Endometrial microvascular endothelial cells (primary cell): ENCODE measurements around the gene OR14K1. TPM values are rescaled to one million over a fixed set of nuclear protein-coding genes. Genes with fewer than 3 reads are reported as not detected.
"Not testable (repeated sequence)": the region's sequence is repeated elsewhere in the genome, so short reads cannot be mapped to it uniquely, and the experiment has no call there.

ENCODE experiments used
- in situ Hi-C: cut with HindIII; loops from 2 replicates; pipeline ENCODE4 v1.10.0; 2017; ENCODE audit warnings: low sequenced_read_pairs, low pct_unique_long_range_greater_than_20kb; ENCODE audit errors: inconsistent ontology term
- total RNA-seq: library from RNA; depleted of rRNA; stranded (reverse); fragments of >200 nt; gene quantifications from one replicate; pipeline ENCODE4 v1.2.3, GENCODE V29; 2015; ENCODE audit errors: inconsistent ontology term

OR14K1 gene
- not detected for total RNA-seq

- in situ Hi-C loops: no loop called here
Observed at GRCh38 chr1:247738315-247738714, at the start of gene OR14K1. OR14K1 (plus strand) TSS chr1:247738615; CDS start chr1:247738615, 0 bp downstream.

- in situ Hi-C loops: no loop called here
Observed at GRCh38 chr1:247701338-247701737, 37.1 kb upstream of the OR14K1 start.

- in situ Hi-C loops: not testable (repeated sequence)
Observed at GRCh38 chr1:247710681-247711080, 27.7 kb upstream of the OR14K1 start.

GRCh38 chr1:247713753-247714152 lies 24.7 kb upstream of the OR14K1 start:
- in situ Hi-C loops: no loop called here

GRCh38 chr1:247716546-247716945 lies 21.9 kb upstream of the OR14K1 start, which contains the start of gene OR6F1:
OR6F1 (minus strand) TSS chr1:247716646; CDS start chr1:247712755, 3,891 bp downstream.
- in situ Hi-C loops: no loop called here

- in situ Hi-C loops: no loop called here
Observed at GRCh38 chr1:247721222-247721621, 17.2 kb upstream of the OR14K1 start.

GRCh38 chr1:247740721-247741120 lies 2.3 kb downstream of the OR14K1 start:
- in situ Hi-C loops: no loop called here

- in situ Hi-C loops: no loop called here
Observed at GRCh38 chr1:247741756-247742155, 3.3 kb downstream of the OR14K1 start.

GRCh38 chr1:247742215-247742760 lies 3.9 kb downstream of the OR14K1 start:
- in situ Hi-C loops: not testable (repeated sequence)

- in situ Hi-C loops: no loop called here
Observed at GRCh38 chr1:247746391-247746935, 8.0 kb downstream of the OR14K1 start.

GRCh38 chr1:247747616-247748015 lies 9.2 kb downstream of the OR14K1 start:
- in situ Hi-C loops: no loop called here

- in situ Hi-C loops: no loop called here
Observed at GRCh38 chr1:247748041-247748440, 9.6 kb downstream of the OR14K1 start, which contains the start of gene OR14A2. OR14A2 (minus strand) TSS chr1:247748141.

GRCh38 chr1:247749870-247750269 lies 11.5 kb downstream of the OR14K1 start:
- in situ Hi-C loops: no loop called here

- in situ Hi-C loops: not testable (repeated sequence)
Observed at GRCh38 chr1:247754311-247754710, 15.9 kb downstream of the OR14K1 start.

GRCh38 chr1:247760456-247760855 lies 22.0 kb downstream of the OR14K1 start, which contains the start of gene OR1C1:
OR1C1 (minus strand) TSS chr1:247760556; CDS start chr1:247758406, 2,150 bp downstream.
- in situ Hi-C loops: no loop called here

- in situ Hi-C loops: no loop called here
Observed at GRCh38 chr1:247769603-247770002, 31.2 kb downstream of the OR14K1 start.

Other genes starting within 250 kb of the OR14K1 start
- not detected for gene OR2C3, start 202.2 kb upstream of the OR14K1 start, total RNA-seq
- not detected for gene GCSAML, start 189.5 kb upstream of the OR14K1 start, total RNA-seq
- gene OR2G2, start 150.3 kb upstream of the OR14K1 start, total RNA-seq: not detected
- gene OR2G3, start 133.0 kb upstream of the OR14K1 start, total RNA-seq: not detected
- gene OR13G1, start 58.9 kb upstream of the OR14K1 start, total RNA-seq: not detected
- gene OR6F1, start 22.0 kb upstream of the OR14K1 start, total RNA-seq: not detected
- gene OR14A2, start 9.5 kb downstream of the OR14K1 start, total RNA-seq: not detected
- gene OR1C1, start 21.9 kb downstream of the OR14K1 start, total RNA-seq: not detected
- not detected for gene OR14A16, start 85.5 kb downstream of the OR14K1 start, total RNA-seq
- not detected for gene OR11L1, start 103.3 kb downstream of the OR14K1 start, total RNA-seq
- 0.65 TPM for gene TRIM58, start 118.6 kb downstream of the OR14K1 start, total RNA-seq
- not detected for gene OR2W3, start 157.0 kb downstream of the OR14K1 start, total RNA-seq
- not detected for gene OR2T8, start 181.6 kb downstream of the OR14K1 start, total RNA-seq
- not detected for gene OR2AJ1, start 186.3 kb downstream of the OR14K1 start, total RNA-seq
- gene OR2L8, start 210.2 kb downstream of the OR14K1 start, total RNA-seq: not detected
- not detected for gene OR2AK2, start 226.6 kb downstream of the OR14K1 start, total RNA-seq